NCI-H2196 treated with DMSO at 0.1 percent for 48 hours (cell line): ENCODE data around the gene KIF16B.

Experiments
- DNase-seq: peaks from one replicate; lab custom pipeline; 2025; ENCODE audit not compliant: unreplicated experiment; lab: John Stamatoyannopoulos, UW

Gene KIF16B, protein sequence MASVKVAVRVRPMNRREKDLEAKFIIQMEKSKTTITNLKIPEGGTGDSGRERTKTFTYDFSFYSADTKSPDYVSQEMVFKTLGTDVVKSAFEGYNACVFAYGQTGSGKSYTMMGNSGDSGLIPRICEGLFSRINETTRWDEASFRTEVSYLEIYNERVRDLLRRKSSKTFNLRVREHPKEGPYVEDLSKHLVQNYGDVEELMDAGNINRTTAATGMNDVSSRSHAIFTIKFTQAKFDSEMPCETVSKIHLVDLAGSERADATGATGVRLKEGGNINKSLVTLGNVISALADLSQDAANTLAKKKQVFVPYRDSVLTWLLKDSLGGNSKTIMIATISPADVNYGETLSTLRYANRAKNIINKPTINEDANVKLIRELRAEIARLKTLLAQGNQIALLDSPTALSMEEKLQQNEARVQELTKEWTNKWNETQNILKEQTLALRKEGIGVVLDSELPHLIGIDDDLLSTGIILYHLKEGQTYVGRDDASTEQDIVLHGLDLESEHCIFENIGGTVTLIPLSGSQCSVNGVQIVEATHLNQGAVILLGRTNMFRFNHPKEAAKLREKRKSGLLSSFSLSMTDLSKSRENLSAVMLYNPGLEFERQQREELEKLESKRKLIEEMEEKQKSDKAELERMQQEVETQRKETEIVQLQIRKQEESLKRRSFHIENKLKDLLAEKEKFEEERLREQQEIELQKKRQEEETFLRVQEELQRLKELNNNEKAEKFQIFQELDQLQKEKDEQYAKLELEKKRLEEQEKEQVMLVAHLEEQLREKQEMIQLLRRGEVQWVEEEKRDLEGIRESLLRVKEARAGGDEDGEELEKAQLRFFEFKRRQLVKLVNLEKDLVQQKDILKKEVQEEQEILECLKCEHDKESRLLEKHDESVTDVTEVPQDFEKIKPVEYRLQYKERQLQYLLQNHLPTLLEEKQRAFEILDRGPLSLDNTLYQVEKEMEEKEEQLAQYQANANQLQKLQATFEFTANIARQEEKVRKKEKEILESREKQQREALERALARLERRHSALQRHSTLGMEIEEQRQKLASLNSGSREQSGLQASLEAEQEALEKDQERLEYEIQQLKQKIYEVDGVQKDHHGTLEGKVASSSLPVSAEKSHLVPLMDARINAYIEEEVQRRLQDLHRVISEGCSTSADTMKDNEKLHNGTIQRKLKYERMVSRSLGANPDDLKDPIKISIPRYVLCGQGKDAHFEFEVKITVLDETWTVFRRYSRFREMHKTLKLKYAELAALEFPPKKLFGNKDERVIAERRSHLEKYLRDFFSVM (N-terminal part only)

DNA sequence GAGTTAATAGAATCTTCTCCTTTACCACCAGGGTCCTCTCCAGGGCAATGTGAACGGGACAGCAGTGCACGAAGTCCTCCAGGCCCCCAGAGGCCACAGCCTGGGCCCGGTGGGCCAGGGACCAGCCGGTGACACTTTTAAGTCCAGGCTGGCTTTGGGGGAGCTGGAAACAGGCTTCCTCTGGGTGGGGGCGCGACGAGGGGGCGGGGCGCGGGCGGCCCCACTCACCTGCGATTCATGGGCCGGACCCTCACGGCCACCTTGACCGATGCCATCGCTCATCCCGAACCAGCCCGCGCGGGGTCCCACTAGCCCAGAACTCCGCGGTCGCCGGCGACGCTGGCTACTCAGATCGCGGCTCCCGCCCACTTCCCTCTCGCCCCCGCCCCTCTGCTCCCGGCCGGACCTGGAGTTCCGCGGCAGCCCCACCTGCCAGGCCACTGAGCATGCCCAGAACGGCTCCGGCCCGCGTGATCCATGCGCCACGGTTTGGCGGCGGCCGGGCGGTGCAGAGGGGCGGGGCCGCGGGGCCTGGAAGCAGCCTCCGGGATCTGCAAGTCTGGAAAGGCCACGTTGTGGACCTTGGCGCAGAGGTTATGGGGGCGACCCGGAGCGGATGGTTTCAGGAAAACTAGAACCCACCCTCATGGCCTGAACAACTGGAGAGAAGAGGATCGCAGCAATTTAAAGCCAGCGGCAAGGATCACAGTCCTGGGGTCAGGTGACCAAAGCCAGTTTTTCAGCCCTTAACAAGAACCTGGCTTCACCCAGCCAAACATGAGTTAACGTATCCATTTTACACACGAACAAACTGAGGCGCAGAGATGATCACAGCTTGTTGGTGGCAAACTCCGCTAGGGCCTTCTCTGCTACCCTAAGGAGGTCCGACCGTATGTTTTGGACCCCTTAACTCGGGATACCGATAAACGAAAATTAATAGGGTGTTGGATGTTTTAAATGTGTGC is at the start of gene KIF16B:
Gene KIF16B (minus strand): TSS at position 448 of the 965 bp plus-strand sequence. CDS start 173 bp downstream, at position 275.
- peak; percentile 86 for DNase-seq

DNA sequence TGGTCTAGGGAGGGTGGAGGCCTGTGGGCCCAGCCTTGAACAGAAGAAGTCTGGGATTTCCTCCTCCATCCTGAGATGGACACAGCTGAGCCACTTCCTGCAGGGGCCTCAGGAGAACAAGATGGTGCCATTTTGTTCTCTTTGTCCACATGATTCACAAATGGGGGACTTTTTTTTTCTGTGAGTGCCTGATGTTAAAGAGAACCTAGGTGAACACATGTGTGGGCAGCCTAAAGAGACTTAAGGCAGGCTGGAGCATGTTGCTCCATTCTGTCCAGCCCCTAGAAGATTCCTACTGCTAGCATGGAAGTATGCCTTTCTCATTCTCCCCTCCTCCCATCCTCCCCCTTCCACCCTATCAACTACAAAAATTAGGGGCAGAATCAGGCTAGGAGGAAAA is 49.3 kb upstream of the KIF16B start:
- DNase-seq = no peak

DNA sequence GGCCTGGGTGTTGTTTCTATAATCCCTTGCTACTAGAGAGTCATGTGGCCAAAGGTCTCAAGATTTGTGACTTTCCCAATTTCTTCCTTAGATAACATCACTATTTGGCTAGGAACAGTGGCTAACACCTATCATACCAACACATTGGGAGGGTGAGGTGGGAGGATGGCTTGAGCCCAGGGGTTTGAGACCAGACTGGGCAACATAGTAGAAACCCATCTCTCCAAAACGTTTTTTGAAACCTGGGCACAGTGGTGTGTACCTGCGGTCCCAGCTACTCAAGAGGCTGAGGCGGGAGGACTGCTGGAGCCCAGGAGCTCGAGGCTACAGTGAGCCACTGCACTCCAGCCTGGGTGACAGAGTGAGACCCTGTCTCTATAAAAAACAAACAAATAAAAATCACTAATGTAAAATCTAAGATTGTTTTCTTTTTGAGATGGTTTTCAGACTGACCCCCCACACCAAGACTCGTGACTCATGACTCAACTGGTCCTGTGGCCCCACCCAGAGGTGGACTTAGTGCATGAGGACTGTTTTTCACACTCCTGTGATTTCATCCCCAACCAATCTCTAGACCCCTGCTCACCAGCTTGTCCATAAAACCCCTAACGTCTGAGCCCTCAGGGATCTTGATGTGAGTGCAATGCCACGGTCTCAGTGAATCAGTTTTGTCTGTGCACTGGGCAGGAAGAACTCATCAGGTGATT is 48.3 kb upstream of the KIF16B start:
- no peak for DNase-seq

DNA sequence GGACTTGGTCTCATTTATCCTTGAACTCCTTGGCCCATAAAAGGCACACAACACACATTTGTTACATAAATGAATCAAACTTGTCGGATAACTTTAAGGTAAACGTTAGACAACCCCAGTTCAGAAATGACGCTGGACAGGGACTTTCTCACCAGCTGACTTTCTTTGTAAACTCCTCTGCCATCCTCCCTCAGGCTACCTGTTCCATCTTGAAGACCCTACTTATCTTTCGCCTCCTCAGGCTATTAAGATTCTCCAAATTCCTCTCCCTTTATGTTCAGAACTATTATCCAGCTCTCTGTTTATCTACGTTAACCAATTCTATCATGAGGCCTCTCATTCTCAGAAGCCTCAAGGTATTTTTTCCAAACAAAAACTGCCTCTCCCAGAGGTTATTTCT is 47.7 kb upstream of the KIF16B start:
- DNase-seq = no peak

DNA sequence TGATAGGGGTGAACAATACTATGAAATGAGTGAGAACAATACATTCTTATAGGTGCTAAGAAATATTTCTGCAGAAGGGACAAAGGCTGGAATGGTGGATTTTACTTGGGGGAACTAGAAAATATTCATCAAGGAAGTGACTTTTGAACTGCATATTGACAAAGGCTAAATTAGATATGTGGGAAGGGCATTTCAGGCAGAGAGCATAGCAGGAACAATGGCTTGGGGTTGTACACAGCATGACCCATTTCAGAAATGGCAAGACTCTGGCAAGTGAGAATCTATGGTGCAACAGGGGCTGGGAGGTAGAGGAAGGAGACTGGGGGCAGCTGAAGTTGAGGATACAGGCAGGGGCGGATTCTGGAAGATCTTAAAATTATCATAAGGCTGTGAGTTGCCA is 46.7 kb upstream of the KIF16B start:
- DNase-seq = no peak

DNA sequence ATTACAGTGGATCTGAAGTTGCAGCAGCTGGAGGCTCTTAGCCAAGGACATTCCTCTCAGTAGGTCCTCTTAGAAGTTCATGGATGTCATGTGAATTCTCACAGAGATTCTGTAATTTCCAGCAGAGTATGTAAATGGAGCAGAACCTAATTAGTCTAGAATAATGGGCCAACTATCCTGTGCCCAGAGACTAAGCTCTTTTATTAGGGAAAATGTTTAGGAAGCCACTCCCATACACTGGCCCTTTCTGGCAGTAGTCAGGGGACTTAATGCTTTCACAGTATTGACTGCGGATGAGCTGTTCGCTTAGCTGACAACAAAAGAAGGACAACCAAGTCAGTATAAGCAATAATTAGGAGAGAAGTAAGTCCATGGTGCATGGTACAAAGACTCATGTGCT is 43.8 kb upstream of the KIF16B start:
- DNase-seq = no peak

DNA sequence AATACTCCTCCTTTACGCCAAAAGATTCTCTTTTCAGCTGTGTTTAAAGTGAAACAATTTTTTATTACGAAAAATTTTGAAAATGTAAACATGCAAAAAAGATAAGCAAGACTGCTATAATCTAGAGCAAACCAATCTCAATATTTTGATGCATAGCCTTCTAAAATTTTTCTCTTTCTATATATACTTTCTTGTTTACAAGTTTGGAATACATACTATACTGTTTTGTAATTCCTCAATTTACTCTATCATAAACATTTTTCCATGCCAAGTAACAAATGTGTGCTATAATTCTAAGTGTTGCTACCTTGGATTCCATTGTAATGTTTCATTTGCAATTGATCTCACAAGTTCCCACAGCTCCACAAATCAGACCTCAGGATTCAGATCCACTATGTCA is 43.1 kb upstream of the KIF16B start:
- no peak for DNase-seq

DNA sequence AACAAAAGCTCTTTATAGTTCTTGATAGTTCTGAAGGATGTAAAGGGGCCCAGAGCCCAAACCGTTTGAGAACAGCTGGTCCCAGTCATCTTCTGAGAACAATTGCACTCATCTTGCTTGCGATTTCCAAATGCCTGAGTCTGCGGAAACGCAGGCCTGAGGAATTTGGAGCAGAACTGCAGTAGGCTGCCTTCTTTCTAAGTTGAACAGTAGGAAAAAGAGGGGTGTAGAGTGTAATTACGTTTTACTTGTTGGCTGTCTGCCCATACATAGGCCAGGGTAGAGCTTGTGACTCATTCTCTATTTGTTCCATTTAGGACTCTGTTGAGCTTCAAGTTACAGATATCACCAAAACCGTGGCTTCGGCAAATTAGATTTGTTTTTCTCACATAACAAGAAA is 42.0 kb upstream of the KIF16B start:
- no peak for DNase-seq

DNA sequence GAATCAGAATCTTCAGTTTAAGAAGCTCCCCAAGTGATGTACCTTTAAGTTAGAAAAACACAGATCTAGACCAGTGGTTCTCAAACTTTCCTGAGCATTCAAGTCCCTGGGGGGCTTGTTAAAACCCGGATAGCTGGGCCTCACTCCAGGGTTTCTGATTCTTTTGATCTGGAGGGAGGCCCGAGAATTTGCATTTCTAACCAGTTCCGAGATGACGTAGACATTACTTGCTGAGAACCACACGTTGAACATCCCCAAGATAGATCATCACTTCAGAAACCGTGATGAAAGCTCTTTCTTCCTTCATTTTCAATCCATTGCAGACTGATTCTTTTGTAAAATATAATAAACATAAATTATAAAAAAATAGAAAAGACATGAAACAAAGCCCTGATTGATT is 40.7 kb upstream of the KIF16B start:
- DNase-seq = no peak

DNA sequence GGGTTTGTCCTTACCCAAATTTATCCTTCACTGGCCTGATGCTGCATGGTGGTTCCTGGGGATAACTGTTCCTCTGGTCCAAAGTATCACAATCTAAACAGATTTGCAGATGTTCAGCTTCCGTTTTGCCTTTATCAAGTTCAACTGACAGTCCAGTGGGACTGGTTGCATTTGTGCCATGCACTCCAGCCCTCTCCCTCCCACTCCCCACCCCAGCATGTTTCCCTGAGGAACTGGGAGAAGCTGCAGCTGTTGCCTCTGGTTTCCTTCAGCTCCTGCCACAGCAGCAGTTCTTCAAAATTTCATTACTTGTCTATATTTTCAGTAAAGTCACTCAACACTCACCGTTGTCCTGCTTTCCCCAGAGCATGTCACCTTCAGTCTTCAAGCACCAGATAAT is 39.5 kb upstream of the KIF16B start:
- DNase-seq = no peak

DNA sequence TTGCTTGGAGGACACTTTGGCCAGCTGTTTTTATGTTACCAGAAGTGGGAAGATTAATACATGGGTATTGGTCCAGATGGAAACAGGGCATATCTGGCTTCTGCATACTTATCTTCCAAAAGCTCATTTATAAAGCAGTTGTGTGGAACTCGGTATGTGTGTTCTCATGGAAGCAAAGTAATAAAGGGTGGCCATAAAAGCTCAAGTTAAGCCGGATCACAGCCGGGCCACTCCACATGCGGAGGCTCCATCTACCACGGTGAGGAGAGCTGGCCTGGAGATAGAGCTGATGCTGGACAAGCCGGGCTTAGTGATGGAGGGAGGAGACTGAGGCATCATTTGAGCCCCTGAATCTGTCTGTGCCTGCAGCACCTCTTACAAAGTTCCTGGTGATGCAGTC is 38.6 kb upstream of the KIF16B start:
- DNase-seq = no peak

DNA sequence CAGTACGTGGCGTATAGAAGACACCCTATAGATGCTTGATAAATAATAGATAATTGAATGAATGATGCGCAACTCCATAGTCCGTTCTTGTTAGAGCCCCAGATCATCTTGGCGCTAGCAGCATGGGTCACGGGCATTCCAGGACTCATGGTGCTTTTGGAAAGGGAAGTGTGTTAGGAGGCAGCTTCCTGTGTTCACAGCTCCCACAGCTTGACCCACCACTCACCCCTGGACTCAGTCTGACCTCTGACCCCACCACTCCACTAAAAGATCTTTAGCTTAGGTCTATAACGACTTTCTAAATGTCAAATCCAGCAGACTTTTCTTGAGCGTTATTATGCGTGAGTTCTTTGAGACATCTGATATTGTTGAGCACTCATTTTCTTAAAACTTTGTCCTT is 35.8 kb upstream of the KIF16B start:
- no peak for DNase-seq

DNA sequence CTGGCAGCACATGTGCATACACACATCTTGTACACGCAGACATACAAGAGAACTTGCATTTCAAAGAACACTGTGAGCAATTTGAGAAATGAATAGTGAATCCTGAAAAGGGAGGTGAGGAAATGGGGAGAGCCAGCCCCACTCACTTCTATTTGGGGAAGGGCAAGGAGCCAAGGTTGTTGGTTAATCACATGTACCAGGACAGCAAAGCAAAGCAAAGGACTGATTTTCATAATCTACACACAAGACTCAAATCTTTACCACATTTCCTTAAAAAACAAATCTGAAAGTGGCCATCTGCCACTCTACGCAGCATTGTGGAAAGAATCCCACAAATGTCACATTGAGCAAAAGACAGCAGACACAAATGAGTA is 35.0 kb upstream of the KIF16B start:
- DNase-seq = no peak

DNA sequence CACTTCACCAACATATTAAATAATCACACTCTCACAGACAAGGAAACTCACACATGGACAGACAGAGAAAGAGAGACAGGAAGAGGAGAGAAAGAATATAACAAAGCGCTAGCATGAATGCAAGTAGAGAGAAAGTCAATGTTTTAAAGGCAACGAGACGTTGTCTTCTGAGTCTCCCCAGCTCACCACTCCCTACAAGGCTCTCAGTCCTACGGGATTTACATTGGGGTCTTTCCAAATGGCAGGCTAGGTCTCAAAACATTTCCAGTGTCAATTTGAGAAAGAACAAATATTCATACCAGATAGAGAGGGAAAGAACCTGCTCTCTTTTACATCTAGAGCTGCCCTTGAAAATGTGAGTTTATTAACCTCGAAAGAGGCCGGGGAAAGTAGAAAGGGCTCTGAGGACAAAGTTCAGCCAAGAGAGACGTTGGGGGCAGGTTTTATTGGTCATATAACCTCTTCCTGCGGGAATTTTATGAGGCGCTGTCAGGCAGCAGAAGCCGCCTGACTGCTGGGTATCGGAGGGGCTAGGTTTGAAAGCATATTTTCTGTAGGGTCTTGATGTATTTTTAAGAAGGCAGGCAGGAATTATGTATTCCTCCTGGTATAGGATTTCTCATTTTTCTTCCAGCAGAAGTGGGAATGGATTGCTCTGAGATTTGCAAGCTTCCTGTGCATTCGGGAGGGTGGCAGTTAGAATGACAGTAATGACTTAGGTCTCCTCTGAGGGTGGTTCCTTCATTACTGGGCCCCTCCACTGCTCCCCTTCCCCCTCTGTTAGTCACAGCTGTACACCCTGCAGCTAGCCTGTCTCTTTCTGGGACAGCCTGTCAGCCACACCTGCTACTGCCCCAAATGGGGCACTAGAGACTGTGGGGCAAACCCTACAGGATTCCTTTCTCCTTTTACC is 34.4 kb upstream of the KIF16B start:
- DNase-seq = no peak

DNA sequence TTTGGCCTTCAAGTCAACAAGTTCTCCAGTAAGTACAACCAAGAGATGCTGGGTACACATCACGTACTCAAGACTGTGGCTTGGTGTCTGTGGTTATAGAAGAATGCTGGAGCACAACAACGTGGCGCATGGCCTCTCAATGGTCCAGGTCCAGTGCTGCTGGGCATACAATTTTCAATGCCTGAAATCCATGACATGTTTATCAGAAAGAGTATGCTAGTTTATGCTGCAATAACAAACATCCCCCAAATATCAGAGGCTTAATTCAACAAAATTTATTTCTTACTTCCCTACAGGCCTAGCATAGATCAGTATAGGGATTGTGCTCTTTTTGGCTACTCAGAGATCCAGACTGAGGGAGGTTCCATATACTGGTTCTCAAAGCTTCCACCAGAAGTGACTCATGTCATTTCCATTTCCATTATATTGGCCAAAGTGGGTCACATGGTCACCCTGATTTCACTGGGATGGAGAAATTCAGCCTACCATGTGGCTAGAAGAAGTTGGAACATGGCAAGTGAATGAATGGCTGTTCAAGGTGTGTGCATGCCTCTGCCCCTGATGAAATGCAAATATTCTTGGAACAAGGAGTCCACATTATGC is 33.3 kb upstream of the KIF16B start:
- DNase-seq = no peak

DNA sequence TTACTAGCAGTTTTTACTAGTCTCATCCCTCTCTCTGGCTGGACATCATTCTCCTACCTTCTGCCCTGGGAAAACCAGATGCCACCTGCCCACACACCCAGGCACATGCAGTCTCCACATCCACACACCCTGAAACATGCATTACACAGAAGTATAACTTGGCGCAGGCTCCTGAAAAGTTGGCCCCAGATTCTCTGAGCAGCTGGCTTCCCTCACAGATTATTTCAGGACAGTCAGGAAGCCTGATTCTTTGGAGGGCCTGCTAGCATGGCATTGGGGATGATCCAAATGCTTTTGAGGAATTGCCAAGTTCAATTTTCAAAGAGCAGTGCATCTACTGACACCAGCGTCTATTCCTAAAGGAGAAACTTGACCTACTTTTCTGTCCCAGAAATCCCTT is 27.8 kb upstream of the KIF16B start:
- no peak for DNase-seq

DNA sequence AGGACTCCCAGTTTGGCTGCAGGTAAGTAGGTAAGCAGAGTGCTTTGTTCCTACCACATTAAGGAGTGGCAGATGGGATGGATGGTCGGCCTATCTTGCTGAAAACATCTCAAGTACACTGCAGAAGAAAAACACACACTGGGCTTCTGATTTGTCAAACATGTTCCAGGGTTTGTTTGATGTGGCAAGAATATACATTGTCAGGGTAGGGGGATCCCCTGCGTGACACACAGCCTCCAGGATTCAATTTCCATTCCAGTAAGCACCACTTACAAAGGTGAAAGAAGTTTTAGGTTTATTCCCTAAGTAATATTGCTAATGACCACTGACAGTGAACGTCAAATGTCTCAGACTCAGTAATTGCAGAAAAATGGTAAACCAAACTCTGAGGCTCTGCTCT is 26.0 kb upstream of the KIF16B start:
- no peak for DNase-seq

DNA sequence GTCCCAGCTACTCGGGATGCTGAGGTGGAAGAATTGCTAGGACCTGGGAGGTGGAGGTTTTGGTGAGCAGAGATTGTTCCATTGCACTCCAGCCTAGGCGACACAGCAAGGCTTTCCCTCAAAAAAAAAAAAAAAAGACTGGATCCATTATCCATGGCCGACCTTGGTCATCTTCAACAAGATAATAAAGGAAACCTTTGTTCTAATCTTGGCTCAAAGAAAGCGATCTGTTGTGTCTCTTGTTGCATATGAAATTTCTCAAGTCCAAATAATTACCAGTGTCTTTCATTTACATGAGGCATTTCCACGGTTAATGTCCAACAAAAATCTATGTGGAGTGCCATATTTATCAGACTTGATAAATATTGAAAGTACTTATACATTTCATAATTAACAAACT is 23.7 kb upstream of the KIF16B start:
- DNase-seq = no peak
